GM21717 (cell line): Measurements from ENCODE around the gene EPS8.
"Not testable (repeated sequence)": the region's sequence is repeated elsewhere in the genome, so short reads cannot be mapped to it uniquely, and the experiment has no call there.

Source experiments
- ATAC-seq: cut with Tn5 transposase; IDR thresholded peaks from one replicate; pipeline ENCODE4 v1.9.1; 2021; ENCODE audit warnings: mild to moderate bottlenecking, moderate library complexity; ENCODE audit not compliant: unreplicated experiment

Gene EPS8

DNA sequence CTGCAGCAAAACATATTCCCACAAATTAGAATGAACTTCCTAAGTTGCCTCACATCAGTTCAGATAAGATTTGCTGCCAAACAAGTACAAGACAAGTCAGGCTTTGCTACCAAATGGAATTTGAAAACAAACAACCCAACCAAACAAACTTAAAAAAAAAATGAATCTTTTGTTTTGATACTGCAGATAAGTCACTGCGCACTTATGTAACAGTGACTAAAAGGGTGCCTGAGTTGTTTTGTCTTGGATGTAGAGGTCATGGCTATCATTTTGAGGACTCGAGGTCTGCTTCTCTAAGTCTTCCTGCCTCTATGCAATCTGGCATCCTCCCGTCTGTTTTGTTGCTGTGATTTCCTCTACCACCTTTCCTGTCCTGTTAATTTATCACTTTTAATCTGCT is 11.1 kb upstream of the EPS8 start:
- no peak for ATAC-seq

DNA sequence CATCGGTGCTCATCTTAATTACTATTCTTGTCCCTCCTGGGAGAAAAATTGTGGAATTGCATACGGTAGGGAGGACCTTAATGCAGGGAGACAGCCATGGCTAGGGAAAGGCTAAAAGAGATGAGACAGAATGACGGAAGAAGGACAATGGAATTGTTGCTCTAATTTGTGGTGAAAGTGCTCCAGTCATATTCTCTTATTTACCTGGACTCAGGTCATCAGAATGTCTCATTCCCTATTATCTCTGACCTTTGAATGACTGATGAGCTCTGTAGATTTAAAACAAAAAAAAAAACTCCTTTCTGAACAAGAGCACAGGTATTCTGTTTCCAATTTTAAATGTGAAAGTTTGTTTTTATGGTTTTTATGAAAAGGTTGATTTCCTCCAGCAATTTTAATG is 8.6 kb upstream of the EPS8 start:
- no peak for ATAC-seq

DNA sequence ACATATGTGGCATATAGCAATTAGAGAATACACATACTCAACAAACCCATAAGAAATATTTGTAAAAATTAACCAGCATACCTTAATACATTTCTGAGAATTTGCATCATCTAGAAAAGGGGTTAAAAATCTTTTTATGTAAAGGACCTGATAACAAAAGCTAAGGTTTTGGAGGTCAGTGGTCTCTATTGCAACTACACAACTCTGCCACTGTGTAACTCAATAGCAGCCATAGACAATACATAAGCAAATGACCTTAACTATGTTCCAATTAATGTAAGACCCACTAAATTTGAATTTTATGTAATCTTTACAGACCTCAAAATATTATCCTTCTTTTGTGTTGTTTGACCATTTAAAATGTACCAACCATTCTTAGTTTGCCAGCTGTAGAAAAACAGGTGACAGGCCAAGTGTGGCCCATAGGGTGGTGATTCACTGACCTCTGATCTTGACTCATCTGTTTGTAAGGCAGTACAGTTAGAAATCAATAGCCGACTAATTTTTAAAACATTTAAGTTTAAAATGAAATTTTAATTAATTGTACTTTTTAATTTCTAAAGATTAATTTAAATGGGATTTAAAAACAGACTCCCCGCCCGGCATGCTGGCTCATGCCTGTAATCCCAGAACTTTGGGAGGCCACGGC is 7.4 kb upstream of the EPS8 start:
- ATAC-seq = no peak

DNA sequence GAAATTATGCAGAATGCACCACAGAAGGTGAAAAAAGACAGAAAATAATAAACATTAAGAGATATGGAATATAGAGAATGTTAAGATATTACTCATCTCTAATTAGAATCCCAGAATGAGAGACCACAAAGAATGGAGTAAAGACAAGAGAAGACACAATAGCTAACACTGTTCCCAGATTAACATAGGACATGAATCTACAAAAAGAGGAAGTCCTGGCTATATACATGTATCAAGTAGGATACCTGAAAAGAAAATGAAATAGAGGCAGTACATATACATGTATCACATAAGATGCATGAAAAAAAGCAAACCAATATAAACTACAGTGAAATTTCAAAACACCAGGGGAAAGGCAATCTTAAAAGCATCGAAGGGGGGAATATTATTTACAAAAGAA is 5.6 kb upstream of the EPS8 start:
- no peak for ATAC-seq

DNA sequence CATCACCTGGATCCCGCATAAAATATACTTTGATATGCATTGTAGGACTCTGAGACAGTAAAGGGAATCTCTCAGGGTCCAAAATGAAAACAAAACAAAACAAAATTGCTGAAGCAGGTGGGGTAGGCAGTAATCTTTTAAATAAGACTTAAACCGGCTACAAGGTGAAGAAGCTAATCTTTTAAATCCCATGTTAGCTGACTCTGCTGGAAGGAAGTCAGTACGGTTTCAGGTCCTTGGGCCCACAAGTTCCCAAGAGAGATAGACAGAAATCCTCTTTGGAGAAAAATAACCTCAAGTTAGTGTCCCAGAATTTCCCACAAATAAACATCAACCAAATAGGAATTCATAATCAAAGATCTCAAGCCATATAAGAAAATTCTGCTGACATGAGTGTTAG is 5.0 kb upstream of the EPS8 start:
- ATAC-seq = no peak

DNA sequence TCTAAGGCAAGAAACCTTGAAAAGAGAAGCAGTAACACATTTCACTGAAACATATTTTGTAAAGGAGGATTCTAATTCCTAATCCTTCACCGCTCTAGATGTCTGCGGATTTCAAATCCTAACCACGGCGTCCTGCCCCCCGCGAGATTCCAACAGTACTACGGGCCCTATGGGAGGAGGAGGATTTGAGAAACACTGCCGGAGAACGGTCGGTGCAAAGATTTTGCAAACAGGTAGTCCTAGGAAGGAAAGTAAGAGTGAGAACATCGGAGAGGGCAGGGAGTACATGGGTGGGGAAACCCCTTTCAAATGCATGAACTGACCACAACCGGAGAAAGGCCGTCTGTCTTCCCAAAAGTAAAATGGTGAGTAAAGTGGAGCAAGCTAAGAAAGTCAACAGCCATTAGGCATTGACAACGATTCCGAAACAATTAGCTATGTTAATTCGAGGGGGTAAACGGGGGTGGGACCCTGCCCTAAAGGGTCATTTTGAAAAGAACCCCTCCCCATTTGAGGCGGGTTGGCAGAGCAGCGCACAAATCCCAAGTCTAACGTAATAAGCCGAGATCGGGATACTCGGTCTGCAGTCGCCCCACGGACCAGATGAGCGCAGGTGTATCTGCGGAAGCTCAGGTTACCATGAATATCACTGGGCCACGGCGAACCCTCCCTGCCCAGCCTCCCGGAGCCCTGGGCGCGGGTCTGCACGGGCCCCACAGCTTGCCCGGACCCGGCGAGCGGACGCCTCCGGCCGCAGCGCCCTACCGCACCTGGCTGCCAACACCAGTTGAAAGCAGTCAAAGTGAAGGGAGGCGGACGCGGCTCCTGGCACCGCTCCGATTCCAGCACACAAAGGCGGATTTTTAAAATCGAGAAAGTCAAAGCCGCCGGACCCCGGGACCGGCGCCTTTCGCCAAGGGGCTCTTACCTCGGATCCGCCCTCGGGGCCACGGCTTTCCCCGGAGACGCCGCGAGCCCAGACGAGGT is 662 bp downstream of the EPS8 start:
- ATAC-seq = peak; percentile 31

DNA sequence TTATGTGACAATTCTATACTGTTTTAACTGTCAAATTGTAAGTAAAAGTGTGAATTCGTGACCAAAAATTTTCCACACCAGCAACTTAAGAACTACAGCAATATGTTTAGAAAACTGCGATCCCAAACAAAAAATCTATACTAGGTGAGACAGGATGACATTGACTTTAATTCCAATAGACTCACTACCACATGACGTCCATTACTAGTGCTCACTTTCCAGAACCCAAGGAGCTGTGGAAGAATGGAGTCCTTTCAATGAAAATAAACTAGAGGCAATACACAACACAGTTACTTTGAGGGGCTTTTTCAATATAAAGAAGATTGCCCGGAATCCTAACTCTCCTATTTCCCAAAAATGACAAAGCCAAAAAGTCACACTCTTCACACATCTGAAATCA is 1.4 kb downstream of the EPS8 start:
- ATAC-seq = no peak

DNA sequence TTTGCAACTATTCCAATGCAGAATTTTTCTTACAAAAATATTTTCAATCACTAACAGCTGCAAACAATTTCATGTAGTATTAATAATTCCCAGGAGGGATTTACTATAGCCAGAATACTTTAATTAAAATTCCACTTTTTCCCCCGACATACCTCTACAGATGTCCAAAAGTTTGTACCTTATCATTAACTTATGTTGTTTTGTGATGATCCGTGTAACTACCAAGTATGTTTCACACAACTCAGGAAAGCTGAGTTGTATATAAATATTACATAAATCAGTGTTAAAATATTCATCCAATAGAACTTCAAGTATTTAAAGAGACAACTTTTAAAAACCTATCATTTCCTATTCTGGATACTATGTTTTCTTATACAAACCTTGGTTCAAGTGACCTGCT is 2.4 kb downstream of the EPS8 start:
- ATAC-seq = no peak

DNA sequence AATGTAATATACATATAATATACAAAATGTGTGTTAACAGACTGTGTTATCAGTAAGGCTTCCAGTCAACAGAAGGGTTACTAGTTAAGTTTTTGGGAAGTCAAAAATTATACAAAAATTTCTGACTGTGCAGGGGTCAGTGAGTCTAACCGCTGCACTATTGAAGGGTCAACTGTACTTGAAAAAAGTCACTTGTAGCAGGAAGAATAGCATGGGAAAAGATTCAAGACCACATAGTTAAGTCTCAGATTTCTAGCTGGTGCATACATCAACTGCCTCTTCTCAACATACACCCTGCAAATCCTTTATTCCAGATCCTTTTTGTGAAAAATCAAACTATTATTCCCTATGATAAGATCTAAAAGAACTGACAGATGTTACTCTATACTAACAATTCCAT is 5.9 kb downstream of the EPS8 start:
- no peak for ATAC-seq

DNA sequence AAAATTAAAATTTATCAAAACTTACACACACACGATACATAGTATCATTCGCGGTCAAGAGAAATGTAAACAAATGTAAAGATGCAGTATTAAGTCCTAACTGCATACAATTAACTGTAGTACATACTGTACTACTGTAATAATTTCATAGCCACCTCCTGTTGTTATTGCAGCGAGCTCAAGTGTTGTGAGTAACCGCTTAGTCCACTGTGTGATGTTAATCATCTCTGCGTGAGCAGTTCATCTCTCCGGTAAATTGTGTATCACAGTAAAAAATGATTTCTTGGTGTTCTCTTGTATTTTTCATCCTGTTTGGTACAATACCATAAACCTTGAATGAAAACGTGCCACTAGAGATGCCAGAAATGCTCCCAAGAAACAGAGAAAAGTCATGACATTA is 6.5 kb downstream of the EPS8 start:
- no peak for ATAC-seq

DNA sequence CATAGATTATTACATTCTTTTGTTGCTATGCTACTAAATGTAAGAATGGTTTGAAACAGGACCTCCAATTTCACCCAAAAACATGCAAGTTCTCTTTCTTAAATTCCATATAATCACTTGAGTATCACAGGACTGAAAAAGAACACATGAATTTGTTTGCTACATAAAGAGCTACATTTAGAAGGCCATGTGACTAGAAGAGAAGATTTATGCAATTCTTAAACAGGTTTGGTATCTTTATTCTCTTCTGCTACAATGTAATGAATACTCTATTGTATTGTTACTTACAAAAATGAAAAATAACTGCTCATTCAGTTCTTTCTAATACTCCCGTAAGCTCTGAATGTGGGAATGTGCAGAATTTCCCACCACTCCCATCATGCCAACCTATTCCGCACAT is 9.3 kb downstream of the EPS8 start:
- ATAC-seq = no peak

DNA sequence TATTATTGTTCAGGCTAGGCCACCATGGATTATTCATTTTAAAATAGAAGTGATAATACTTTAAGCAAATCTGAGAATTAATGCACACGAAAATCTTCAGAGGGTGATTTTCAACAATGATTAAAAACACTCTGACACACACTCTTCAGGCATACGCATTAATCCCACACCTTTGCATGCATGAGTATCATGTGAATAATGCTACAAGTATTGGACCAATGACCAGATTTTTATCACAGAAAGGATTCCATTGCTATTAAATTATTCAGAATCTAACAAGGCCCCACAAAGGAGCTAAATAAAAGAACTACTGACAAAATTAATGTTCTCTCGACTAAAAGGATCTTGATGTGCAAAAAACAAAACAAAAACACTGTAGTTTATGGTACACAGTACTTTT is 11.1 kb downstream of the EPS8 start:
- ATAC-seq = no peak

DNA sequence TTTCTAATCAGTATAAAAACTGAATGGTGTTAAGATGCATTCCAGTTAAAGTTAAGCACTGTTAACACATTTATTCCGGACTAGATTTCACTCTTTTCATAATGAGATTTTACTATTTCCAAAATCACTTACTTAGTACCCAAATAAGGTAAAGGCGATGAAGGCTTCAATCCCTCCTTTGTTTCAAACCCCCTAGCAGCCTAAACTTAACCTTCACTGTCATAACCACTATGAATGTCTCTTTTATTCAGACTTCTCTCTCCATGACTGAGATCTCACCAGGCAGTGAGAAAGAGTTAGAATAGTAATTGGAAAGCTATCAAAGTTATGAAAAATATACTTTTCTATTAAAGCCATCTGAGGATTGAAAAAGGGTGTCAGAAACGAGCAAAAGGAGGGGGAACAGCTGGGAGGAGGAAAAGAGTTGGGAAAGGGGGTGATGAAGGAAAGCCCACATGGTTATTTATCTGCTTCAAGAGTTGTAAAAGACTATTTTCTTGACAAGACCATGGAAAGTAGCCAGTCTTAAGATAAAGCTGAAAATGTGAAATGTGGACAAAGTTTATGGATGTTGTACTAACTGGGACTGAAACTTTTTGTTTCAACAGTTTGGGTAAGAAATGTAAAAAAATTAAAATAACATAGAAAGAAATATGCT is 11.7 kb downstream of the EPS8 start:
- no peak for ATAC-seq

DNA sequence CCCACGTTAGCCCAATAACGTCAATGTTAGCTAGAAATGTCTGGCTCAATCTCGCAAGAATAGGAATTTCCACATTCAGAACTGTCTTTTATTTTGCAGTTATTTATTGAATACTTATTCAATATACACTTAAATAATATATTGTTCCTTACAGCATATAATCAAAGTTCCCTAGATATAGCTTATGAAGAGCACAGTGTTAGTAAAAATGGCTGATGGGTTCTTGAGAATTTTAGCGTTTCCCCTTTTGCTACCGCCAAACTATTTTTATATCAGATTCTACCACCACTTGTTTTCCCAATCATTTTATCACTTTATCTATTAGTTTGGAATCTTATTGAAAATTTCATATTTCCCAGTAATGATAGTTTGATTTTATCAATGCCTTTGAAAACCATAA is 12.7 kb downstream of the EPS8 start:
- ATAC-seq = no peak

DNA sequence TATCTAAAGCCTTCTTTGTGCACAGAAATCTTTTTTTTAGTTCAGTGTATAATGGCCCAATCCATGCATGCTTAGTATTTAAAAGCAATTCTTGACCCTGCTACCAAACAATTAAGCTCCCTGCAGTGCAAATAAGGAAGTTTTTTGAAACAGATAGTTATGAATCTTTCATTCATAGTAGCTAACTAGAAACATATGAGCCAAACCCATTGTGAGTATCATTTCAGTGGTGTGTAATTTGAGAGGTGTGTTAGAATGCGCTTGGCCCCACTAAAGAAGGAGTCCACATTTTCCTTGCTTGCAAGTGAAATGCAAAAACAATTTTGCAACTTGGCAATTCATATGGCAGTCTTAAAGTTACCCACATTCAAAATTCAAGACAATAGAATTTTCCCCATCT is 14.4 kb downstream of the EPS8 start:
- no peak for ATAC-seq

DNA sequence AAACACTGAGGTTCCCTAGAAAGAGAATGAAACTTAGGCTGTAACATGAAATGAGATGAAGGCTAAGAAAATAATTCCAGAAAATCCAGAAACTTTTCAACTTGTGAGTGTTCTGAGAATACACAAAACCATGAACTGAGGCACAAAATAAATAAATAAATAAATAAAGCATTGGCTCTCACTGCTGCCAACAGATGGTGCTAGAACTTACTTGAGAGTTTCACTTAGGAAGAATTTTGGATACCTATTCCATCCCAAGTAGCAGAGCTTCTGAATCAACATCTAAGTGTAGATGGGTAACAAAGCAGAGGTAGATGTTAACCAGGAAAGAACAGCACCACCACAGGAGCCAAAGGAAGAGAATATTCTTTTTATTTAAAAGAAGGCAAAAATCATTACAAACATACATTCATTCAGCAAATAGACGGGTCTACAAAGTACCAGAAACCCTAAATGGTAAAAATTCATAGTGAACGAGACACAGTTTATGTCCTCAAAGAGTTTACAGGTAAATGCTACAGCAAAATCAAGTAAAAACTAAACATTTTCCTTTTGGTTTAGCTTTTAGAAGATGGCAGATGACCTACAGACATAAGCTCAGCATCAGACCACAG is 16.7 kb downstream of the EPS8 start:
- no peak for ATAC-seq

DNA sequence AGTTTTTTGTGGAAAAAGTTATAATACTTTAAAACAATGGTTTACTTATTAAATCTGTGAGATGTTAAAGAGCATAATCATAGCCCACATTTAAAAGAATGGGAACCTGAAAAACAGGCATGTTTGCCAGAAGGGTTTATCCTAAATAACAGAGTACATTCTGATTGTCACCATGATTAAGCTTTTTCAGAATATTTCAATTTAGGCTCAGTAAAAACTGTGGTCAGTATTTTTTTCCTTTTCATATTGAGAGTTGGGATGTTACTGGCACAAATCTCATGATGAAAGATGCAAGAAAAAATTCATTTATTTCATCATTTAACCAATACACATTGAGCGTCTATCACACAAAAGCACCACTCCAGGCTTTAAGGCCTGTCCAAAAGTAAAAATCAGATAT is 18.6 kb downstream of the EPS8 start:
- ATAC-seq = no peak

DNA sequence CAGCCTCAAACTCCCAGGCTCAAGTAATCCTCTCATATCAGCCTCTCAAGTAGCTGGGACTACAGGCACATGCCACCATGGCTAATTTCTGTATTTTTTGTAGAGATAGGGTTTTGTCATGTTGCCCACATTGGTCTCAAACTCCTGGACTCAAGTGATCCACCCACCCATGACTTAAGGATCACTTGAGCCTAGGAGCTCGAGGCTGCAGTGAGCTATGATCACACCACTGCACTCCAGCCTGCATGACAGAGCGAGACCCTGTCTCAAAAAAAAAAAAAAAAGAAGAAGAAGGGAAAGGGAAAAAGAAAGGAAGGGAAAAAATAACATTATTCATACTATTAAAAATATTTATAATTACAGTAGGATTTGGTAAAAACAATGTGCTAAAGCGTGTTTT is 19.2 kb downstream of the EPS8 start:
- no peak for ATAC-seq

DNA sequence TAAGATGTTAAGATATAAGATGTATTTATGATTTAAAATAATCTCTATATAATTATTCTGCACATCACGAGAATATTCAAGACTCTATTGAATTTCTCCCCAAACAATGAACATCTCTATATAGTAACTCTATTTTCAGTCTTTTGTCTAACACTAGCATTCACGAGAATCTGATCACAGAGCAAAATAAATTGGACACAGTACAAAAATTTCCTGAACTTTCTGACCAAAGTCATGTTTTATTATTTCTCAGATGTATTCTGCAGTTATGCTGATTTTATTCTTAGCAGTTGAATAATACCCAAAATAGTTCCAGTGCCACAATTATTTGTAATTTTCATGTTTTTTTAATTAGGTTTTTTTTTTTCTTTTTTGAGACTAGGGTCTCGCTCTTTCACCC is 19.6 kb downstream of the EPS8 start:
- no peak for ATAC-seq

DNA sequence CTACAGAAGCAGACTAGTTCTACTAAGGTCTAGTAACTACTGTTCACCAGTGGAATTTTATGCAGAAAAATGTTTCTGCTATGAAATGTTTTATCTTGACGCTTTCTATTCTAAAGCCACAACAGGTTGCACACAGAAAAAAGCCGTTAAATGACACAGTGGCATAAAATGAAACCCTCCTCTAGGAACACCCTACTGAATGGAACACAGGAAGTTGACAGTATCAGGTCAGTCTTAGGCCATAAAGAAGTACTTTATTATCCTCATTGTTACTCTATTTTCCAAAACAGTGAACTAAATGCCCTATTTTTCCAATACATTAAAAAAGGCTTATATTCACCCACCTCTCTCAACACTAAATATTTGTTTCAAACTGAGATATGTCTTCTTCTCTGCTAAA is 21.9 kb downstream of the EPS8 start:
- ATAC-seq = no peak

DNA sequence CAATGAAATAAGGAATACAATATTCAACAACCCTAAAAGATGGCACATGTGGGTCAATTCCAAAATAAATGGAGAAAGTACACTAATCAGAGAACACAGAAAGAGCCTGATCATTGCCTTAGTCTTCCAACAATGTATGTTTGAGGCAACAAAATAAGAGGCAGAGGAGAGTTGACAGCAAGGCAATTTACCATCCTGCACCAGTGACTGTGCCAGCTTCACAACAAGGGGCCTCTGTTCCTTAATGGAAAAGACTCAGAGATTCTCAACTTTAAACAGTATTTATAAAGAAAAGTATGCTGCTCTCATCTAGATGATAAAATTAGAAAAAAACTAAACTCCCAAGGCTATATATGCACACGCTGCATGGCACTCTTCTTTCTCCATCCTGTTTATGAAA is 25.9 kb downstream of the EPS8 start:
- ATAC-seq = no peak

DNA sequence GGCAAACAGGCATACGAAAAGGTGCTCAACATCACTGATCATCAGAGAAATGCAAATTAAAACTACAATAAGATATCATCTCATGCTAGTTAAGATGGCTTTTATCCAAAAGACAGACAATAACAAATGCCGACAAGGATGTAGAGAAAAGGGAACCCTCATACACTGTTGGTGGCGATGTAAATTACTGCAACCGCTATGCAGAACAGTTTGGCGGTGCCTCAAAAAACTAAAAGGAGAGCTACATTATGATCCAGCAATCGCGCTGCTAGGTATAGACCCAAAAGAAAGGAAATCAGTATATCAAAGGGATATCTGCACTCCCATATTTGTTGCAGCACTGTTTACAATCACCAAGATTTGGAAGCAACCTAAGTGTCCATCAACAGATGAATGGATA is 27.0 kb downstream of the EPS8 start:
- ATAC-seq = not testable (repeated sequence)
